HG02678 (cell line): ENCODE data around the gene SNX30.

Source experiments
- ATAC-seq: cut with Tn5 transposase; IDR thresholded peaks from one replicate; pipeline ENCODE4 v1.9.1; 2021; ENCODE audit warnings: mild to moderate bottlenecking, moderate library complexity; ENCODE audit not compliant: unreplicated experiment

SNX30 gene

GRCh38 chr9:112914524-112914923, 164.0 kb downstream of the SNX30 start:
- no peak for ATAC-seq

DNA sequence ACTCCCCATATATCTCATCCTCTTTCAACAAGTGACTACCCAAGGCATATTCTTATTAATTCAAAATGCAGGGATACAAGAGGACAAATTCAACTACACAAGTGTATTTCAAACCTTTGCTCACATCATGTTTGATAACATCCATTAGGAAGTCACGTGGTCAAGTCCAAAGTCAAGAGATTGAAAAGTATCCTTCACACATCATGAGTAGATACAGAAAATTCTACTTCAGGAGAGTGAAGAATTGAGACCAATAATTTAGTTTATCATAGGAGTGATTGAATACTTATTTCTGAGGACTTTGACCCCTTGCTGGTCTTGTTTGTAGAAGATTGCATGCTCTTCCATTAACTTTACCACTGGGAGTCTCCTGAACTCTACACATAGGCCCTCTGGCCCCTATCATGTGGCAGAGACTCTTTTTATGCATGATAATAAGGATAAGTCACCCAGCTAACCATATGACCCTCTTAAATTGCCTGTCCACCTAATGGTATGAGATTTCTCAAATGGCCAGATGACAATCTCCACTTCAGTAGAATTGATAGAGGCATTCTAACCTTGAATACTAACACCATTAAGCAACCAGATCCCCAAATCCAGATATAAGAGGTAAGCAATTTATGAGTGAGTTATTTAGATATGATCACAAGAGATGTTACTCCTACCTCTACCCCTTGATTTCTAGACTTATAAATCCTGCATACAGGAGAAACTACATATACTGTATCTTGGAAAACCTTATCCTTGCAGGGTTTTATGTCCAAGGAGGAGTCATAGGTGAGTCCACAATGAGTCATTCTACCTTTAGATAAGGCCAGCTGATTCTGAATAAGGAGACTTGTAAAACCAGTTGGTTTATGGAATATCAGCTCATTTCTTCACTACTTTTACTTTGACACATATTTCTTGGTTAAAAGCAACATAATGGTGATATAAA, 166.8 kb downstream of the SNX30 start:
- ATAC-seq, result no peak

GRCh38 chr9:112917987-112918362, 167.4 kb downstream of the SNX30 start:
- no peak for ATAC-seq

DNA sequence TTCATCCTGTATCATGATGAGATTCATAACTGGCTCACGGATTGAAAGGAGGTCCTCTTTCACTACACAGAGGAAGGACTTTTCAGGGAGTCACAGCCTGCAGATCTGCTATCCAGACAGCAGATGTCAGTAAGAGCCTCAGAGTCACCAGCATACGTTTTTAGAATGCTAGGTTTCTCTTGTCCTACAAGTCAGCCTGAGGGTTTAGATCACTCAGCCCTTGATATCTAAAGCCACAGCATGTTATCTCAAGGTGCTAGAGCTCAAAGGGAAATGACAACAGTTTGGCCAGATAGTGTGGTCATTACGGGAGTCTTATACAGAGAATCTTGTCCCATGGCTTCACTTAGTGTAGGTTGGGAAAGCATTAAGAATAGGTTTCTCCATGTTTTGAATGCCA, 171.0 kb downstream of the SNX30 start:
- ATAC-seq, result no peak
